Skin epidermis (tissue), 12 donors: ENCODE results near the gene TLE2.
"Not testable (repeated sequence)": the region's sequence is repeated elsewhere in the genome, so short reads cannot be mapped to it uniquely, and the experiment has no call there.

Experiments
- H3K27ac ChIP-seq, 21 experiments: fragments of 200-600 bp; sonication (generic) in 11 of 21; one replicate each; pipeline ENCODE4 v1.5.0; 2020; ENCODE audit warnings: mild to moderate bottlenecking in 3 of 21, inconsistent platforms in 2 of 21, moderate library complexity in 2 of 21
- H3K4me3 ChIP-seq, 7 experiments: fragments of 200-600 bp; sonication (generic) in 2 of 7; one replicate each; pipeline ENCODE4 v1.5.0; 2020; ENCODE audit warnings: inconsistent platforms in 2 of 7, mild to moderate bottlenecking in 2 of 7, moderate library complexity in 1 of 7

TLE2 gene

GRCh38 chr19:3041327-3041726 lies 12.2 kb upstream of the TLE2 start:
- Histone ChIP-seq H3K4me3 (no peak overlapping the region), H3K27ac (peak overlapping the region in 1 of 21 experiments; percentile 60)

DNA sequence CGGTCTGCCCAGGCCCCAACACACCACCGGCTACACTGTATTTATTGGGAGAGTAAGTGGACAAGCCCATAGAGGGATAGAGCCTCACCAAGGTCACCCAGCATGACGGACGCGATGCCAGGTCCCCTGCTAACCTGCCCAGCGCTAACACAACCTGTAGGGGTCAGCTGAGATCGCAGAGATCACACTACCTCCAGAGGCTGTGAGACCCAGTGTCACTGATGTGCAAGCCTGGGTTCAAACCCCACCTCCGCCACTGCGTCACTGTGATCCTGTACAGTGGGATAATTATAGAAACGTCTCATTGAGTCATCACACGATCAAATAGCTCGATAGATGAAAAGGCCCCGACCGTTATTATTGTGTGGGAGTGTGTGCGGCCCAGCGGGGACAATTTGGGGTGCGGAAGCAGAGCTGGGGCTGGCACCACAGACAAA lies 10.6 kb upstream of the TLE2 start:
- Histone ChIP-seq H3K27ac (no peak overlapping the region), H3K4me3 (no peak overlapping the region)

GRCh38 chr19:3039125-3039524 lies 10.0 kb upstream of the TLE2 start:
- Histone ChIP-seq H3K27ac (no peak overlapping the region), H3K4me3 (no peak overlapping the region)

DNA sequence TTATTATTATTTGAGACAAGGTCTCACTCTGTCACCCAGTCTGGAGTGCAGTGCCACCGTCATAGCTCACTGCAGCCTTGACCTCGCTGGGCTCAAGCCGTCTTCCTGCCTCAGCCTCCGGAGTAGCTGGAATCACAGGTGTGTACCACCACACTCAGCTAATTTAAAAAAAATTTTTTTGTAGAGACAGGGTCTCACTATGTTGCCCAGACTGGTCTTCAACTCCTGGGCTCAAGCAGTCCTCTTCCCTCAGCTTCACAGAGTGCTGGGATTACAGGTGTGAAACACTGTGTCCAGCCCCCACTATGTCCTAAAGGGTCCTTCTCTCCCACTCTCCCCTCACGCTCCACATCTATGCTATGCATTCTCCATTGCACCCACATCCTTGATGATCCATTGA lies 9.1 kb upstream of the TLE2 start:
- Histone ChIP-seq H3K27ac (peak overlapping the region in 1 of 21 experiments; percentile 11), H3K4me3 (no peak overlapping the region)

DNA sequence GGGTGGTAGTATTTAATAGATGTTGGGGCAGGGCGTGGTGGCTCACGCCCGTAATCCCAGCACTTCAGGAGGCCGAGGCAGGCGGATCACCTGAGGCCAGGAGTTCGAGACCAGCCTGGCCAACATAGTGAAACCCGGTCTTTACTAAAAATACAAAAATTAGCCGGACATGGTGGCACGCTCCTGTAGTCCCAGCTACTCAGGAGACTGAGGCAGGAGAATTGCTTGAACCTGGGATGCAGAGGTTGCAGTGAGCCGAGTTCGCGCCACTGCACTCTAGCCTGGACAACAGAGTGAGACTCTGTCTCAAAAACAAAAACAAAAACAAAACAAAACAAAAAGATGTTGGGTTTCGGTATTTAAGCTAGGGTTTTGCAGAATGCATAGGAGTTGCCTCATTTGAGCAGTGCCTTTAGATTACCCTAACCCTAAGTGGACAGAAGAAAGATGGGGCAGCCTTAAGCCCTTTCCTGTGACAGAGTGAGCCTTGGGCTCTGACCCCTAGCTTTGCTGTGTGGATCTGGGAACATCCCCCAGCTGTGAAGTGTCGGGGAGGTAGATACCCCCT lies 8.0 kb upstream of the TLE2 start:
- H3K4me3 ChIP-seq: not testable (repeated sequence)
- H3K27ac ChIP-seq: peak overlapping the region in 10 of 21 experiments; percentile 2 to 92 (median 87)

GRCh38 chr19:3036119-3036976 lies 7.3 kb upstream of the TLE2 start:
- peak overlapping the region; percentile 0 to 94 (median 88) for H3K27ac ChIP-seq
- H3K4me3 ChIP-seq: peak overlapping the region; percentile 33 to 50 (median 50)

DNA sequence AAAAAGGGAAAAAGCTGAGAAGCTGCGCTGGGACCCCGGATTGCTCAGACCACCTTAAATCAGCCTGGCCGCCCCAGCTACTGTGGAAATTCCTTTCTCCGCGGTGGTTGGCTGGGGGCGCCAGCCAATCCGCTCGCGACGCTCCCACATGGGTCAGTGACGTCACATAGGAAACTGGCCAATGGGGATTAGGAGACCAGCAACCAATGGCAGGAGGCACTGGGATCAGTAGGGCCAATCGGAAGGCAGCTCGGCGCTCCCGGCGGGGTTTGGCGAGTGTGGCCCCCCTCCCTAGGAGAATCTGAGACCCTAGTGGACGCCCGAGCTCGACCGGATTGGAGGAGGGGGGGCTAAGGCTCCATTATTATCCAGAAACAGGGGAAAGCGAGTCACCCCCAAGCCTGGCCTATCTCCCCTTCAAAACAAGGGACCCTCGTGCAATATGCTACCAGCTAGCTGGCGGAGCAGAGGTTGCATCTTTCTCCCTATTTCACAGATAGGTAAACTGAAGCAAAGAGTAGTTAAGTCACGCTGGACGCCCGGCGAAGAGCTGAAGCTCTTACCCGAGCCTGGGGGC lies 6.5 kb upstream of the TLE2 start:
- peak overlapping the region; percentile 33 to 50 (median 50) for H3K4me3 ChIP-seq
- H3K27ac ChIP-seq: peak overlapping the region; percentile 0 to 94 (median 88)

DNA sequence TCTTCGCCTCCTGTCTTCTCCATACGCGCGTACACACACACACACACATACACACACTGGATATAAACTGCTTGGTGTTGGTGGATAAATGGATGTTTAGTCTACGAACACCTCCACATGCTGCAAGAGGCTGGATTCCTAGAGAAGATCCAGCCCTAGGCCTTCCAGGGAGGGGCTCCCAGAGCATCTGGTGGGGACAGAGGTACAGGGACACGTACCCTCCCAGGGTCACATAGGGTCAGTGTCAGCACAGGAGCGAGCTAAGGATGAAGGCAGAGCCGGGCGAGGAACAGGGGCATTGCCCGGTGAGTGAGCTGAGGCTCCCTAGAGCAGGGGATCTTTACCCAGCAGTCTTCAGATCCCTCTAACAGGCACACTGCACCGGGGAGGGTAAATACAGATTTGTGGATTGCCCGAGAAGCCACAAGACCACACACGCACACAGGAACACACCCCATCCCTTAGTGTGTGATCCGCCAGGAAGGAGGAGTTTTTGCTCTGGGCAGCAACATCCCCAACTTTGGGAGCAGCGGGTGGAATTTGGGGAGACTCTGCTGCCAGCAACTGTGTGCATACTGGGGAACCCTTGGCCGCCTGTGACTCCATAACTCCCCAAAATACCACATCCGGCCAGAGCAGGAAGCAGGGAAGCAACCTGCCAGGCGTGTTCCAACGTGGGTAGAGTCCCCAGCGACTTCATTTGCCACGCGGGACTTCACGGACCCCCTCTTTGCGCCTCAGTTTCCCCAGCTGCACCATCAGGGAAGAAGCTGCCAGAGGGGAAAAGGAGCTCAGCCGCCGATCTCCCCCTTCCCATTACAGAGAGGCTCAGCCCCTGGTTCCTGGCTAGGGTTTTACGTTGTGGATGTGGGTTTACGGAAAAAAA lies 5.8 kb upstream of the TLE2 start:
- peak overlapping the region; percentile 35 to 94 (median 87) for H3K27ac ChIP-seq
- H3K4me3 ChIP-seq: peak overlapping the region; percentile 33 to 50 (median 50)

- peak overlapping the region in 9 of 21 experiments; percentile 14 to 90 (median 88) for H3K27ac ChIP-seq
These were observed 5.3 kb upstream of the TLE2 start for GRCh38 chr19:3034406-3034655.

GRCh38 chr19:3033595-3034405 lies 4.7 kb upstream of the TLE2 start:
- Histone ChIP-seq H3K4me3 (no peak overlapping the region), H3K27ac (peak overlapping the region in 5 of 21 experiments; percentile 14 to 89 (median 88))

More at GRCh38 chr19:3034406-3034655, 5.3 kb upstream of the TLE2 start:
- H3K4me3 ChIP-seq: no peak overlapping the region

DNA sequence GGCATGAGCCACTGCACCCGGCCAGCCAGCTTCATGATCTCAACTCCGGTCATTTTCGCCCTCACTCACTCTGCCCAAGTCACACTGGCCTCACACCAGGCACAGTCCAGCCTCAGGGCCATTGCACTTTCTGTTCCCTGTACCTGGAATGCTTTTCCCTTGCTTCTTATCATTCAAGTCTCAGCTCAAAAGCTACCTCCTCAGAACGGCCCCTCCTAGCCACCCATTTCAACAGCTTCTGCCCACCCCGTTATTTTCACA lies 2.5 kb upstream of the TLE2 start:
- Histone ChIP-seq H3K27ac (no peak overlapping the region), H3K4me3 (no peak overlapping the region)

DNA sequence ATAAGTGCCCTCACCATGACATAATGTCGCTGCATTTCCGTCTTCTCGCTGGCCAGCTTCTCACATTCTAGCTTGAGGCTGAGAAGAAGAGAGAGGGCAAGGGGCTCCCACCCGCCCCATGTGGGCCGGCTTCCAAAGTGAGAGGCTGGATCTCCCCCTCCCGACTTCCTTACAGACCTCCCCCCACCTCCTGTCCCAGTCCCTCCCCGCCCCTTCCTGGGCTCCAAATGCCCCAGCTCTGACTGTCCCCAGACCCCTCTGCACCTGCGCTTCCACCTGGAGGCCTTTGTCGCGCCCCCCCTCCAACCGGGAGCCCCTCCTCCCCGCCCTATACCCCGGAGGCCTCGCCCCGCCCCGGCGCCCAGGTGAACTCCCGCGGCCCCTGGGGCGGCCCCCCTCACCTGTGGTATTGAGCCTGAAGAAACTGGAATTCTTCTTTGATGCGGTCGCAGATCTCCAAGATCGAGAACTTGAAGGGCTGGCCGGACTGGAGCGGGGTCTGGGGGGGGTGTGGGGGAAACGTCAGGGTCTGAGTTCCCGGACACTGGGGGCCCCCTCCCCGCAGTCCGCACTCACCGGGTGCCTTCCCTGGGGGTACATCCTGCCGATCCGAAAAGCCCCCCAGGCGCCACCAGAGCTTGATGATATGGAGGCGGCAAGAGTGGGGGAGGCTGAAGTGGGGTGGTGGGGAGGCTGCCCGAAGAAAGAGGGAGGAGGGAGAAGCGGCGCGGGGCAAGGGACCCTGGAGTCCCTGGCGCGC lies 595 bp downstream of the TLE2 start:
- H3K4me3 ChIP-seq: peak overlapping the region; percentile 8 to 54 (median 41)
- peak overlapping the region in 12 of 21 experiments; percentile 16 to 80 (median 74) for H3K27ac ChIP-seq

GRCh38 chr19:3027981-3028304 lies 1.1 kb downstream of the TLE2 start:
- H3K4me3 ChIP-seq: peak overlapping the region in 2 of 7 experiments; percentile 41 to 54
- H3K27ac ChIP-seq: peak overlapping the region in 6 of 21 experiments; percentile 72 to 80 (median 78)

- Histone ChIP-seq H3K4me3 (no peak overlapping the region), H3K27ac (peak overlapping the region in 1 of 21 experiments; percentile 77)
These were observed 1.8 kb downstream of the TLE2 start for GRCh38 chr19:3027292-3027691.

DNA sequence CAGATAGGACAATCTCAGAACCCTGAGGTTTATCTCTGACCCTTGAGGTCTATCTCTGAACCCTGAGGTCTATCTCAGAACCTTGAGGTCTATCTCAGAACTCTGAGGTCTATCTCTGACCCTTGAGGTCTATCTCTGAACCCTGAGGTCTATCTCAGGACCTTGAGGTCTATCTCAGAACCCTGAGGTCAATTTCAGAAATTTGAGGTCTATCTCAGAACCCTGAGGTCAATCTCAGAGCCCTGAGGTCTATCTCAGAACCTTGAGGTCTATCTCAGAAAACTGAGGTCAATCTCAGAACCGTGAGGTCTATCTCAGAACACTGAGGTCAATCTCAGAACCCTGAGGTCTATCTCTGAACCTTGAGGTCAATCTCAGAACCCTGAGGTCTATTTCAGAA lies 2.3 kb downstream of the TLE2 start:
- Histone ChIP-seq H3K4me3 (no peak overlapping the region), H3K27ac (no peak overlapping the region)

DNA sequence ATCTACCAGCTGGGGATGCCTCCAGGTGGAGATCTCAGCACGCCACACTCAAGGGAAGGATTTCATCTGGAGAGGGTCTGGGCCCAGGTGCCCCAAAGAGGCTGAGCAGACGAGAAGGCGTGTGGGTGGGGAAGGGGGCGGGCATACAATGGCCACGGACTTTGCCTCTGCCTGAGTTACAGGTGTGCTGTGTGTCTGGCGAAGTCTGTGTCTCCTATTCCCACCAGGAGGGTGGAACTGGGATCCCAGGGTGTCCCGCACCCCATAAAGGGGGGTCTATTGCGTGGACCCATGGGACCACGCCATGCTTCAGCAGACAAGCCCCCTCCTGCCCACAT lies 3.6 kb downstream of the TLE2 start:
- H3K27ac ChIP-seq: no peak overlapping the region

DNA sequence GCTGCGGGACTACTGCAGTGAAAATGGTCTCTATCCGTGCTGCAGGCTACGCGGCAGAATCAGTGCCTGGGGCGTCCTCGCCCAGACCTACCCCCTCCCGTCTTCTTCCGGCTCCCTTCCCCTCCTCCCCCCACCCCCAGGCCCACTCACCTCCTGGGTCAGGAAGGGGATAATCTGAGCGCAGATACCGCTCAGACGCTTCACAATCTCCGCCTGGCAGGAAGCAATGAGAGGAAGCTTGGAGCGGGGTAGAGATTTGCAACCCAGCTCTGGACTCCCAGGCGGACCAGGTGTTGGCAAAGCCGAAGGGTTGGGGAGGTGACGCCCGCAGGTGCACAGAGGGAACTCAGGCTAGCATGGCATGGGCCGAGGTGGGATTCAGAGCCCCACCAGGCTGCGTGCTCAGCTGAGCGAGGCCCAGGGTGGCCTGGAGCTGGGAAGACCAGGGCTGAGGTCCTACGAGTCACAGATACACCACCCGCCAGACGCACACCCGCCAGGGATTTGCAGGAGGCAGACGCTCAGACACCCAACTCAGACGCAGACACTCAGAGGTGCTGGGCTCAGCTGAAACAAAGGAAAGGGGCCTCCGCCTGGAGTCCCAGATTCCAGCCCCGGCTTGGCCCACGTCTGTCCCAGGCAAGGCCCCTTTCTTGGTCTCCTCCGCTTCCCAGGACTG lies 4.1 kb downstream of the TLE2 start:
- no peak overlapping the region for H3K27ac ChIP-seq
- no peak overlapping the region for H3K4me3 ChIP-seq

More for the DNA sequence above, 3.6 kb downstream of the TLE2 start:
- H3K4me3 ChIP-seq: no peak overlapping the region

DNA sequence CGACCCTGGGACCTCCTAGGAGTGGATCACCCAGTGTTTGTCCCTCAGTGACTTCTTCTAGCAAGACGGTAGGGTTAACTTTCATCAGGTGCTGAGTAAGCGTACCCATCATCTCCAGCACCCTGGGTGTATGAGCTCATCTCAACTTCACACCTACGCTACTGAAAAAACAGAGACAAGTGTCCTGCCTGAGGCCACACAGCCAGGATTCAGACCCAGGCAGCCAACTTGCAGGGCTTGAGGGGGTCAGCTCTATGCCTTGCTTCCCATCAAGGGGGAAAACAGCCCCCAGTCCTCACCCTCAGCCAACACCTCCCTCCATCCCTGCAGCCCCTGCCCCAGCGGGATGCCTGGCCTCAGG lies 4.6 kb downstream of the TLE2 start:
- no peak overlapping the region for H3K4me3 ChIP-seq
- H3K27ac ChIP-seq: no peak overlapping the region
